ENCODE measurements around the gene NDUFB2. TPM values are rescaled to one million over a fixed set of nuclear protein-coding genes. Genes with fewer than 3 reads are reported as not detected.

The NDUFB2 gene
- polyA plus RNA-seq, 1 donor (not counting 4 experiments of a cell fraction or from before 2014, with no cell fraction given): 379 TPM

GRCh38 chr7:140688341-140688740 is 8.2 kb upstream of the NDUFB2 start:
- TF ChIP-seq EZH2 (IDR thresholded peaks at IDR 0.05; ENCODE audit: low read length): no peak
- TF ChIP-seq CTCF (optimal IDR thresholded peaks at IDR 0.05 in 1 of 3, IDR thresholded peaks at IDR 0.05 in 1 of 3, conservative IDR thresholded peaks at IDR 0.05 in 1 of 3; ENCODE audit: extremely low read depth in 1 of 3, insufficient read depth in 2 of 3, low read length in 3 of 3): no peak
- H3K36me3 ChIP-seq (ENCODE audit: control insufficient read depth in 2 of 2, extremely low read depth in 1 of 2, insufficient read depth in 2 of 2, low read length in 2 of 2): peaks cover 4 to 7% of the 10 kb centered on the region in 2 experiments
- no peak for FAIRE-seq

GRCh38 chr7:140689199-140690152 is 7.0 kb upstream of the NDUFB2 start:
- Histone ChIP-seq H3K79me2 (ENCODE audit: control insufficient read depth, insufficient read depth, low read length) (no peaks in the 10 kb centered on the region), H3K9me1 (ENCODE audit: control insufficient read depth, extremely low read depth, insufficient read depth, low read length) (no peaks in the 10 kb centered on the region), H3K9ac (ENCODE audit: control insufficient read depth, extremely low read depth, insufficient read depth, low read length) (no peak overlapping the region), H3K4me3 (ENCODE audit: control insufficient read depth in 2 of 3, extremely low read depth in 1 of 3, insufficient read depth in 2 of 3, low read depth in 1 of 3, low read length in 3 of 3) (no peak overlapping the region), H2AFZ (ENCODE audit: control insufficient read depth, low read length) (no peak overlapping the region), H3K27me3 (ENCODE audit: control insufficient read depth, extremely low read depth, insufficient read depth, low read length) (no peaks in the 10 kb centered on the region), H3K4me1 (ENCODE audit: control insufficient read depth, extremely low read depth, insufficient read depth, low read length) (no peaks in the 10 kb centered on the region), H3K36me3 (ENCODE audit: control insufficient read depth in 2 of 2, extremely low read depth in 1 of 2, insufficient read depth in 2 of 2, low read length in 2 of 2) (peaks cover 4 to 7% of the 10 kb centered on the region in 2 experiments), H3K27ac (ENCODE audit: control insufficient read depth, insufficient read depth, low read length) (no peak overlapping the region), H3K4me2 (ENCODE audit: control insufficient read depth, extremely low read depth, insufficient read depth, low read depth, low read length) (no peak overlapping the region), H4K20me1 (ENCODE audit: control insufficient read depth, extremely low read depth, insufficient read depth, low read length) (no peaks in the 10 kb centered on the region), H3K9me3 (ENCODE audit: control insufficient read depth, low read depth, low read length) (no peaks in the 10 kb centered on the region)
- dilution Hi-C loops (cut with MboI; ENCODE audit: extremely low pct_ligation_motif_present, low sequenced_read_pairs): no loop called here
- FAIRE-seq (no peak), DNase-seq (ENCODE audit: low read depth, low spot score) (no peak)
- TF ChIP-seq CTCF (optimal IDR thresholded peaks at IDR 0.05 in 1 of 3, IDR thresholded peaks at IDR 0.05 in 1 of 3, conservative IDR thresholded peaks at IDR 0.05 in 1 of 3; ENCODE audit: extremely low read depth in 1 of 3, insufficient read depth in 2 of 3, low read length in 3 of 3): no peak
- no peak for TF ChIP-seq EZH2 (IDR thresholded peaks at IDR 0.05; ENCODE audit: low read length)

More at GRCh38 chr7:140688341-140688740, 8.2 kb upstream of the NDUFB2 start:
- H3K27ac ChIP-seq (ENCODE audit: control insufficient read depth, insufficient read depth, low read length): no peak overlapping the region
- H3K9me3 ChIP-seq (ENCODE audit: control insufficient read depth, low read depth, low read length): no peaks in the 10 kb centered on the region
- H3K9ac ChIP-seq (ENCODE audit: control insufficient read depth, extremely low read depth, insufficient read depth, low read length): no peak overlapping the region
- no peaks in the 10 kb centered on the region for H3K79me2 ChIP-seq (ENCODE audit: control insufficient read depth, insufficient read depth, low read length)
- DNase-seq (ENCODE audit: low read depth, low spot score): no peak
- dilution Hi-C loops (cut with MboI; ENCODE audit: extremely low pct_ligation_motif_present, low sequenced_read_pairs): no loop called here
- no peaks in the 10 kb centered on the region for H3K4me1 ChIP-seq (ENCODE audit: control insufficient read depth, extremely low read depth, insufficient read depth, low read length)
- no peaks in the 10 kb centered on the region for H4K20me1 ChIP-seq (ENCODE audit: control insufficient read depth, extremely low read depth, insufficient read depth, low read length)
- no peak overlapping the region for H3K4me3 ChIP-seq (ENCODE audit: control insufficient read depth in 2 of 3, extremely low read depth in 1 of 3, insufficient read depth in 2 of 3, low read depth in 1 of 3, low read length in 3 of 3)
- no peak overlapping the region for H3K4me2 ChIP-seq (ENCODE audit: control insufficient read depth, extremely low read depth, insufficient read depth, low read depth, low read length)
- H2AFZ ChIP-seq (ENCODE audit: control insufficient read depth, low read length): no peak overlapping the region
- H3K27me3 ChIP-seq (ENCODE audit: control insufficient read depth, extremely low read depth, insufficient read depth, low read length): no peaks in the 10 kb centered on the region
- H3K9me1 ChIP-seq (ENCODE audit: control insufficient read depth, extremely low read depth, insufficient read depth, low read length): no peaks in the 10 kb centered on the region

All from keratinocyte (primary cell).